SU-DHL-6 (cell line): ENCODE results near the gene NHS.

Source experiments
- H2AFZ ChIP-seq: fragments of 200-600 bp; sonication (generic); 2 replicates; pipeline ENCODE4 v1.6.1; 2014; ENCODE audit warnings: low read depth, mild to moderate bottlenecking, moderate library complexity, mixed read lengths, antibody characterized with exemption, low read length; ENCODE audit not compliant: severe bottlenecking
- H3F3A ChIP-seq: fragments of 200-600 bp; shearing (Covaris generic); 2 replicates; pipeline ENCODE4 v1.6.0; 2016; ENCODE audit warnings: antibody characterized with exemption, mild to moderate bottlenecking; ENCODE audit not compliant: insufficient read depth
- H3K27ac ChIP-seq: fragments of 200-600 bp; sonication (generic); 2 replicates; pipeline ENCODE4 v1.5.1; 2016; ENCODE audit warnings: low read depth, mild to moderate bottlenecking, low read length, moderate library complexity, mixed read lengths
- H3K27me3 ChIP-seq: fragments of 200-600 bp; sonication (generic), shearing (Covaris generic); 2 replicates; pipeline ENCODE4 v1.6.0; 2014; ENCODE audit warnings: mild to moderate bottlenecking, low read length
- H3K36me3 ChIP-seq: fragments of 200-600 bp; sonication (generic); 2 replicates; pipeline ENCODE4 v1.6.1; 2014; ENCODE audit warnings: mild to moderate bottlenecking, low read length, mixed read lengths
- H3K4me2 ChIP-seq: fragments of 300-600, 200-600 bp; shearing (Covaris generic), sonication (generic); 2 replicates; pipeline ENCODE4 v1.6.0; 2014; ENCODE audit warnings: low read length, low read depth, mild to moderate bottlenecking; ENCODE audit not compliant: poor library complexity, severe bottlenecking
- H3K4me3 ChIP-seq: fragments of 200-600 bp; sonication (generic); 2 replicates; pipeline ENCODE4 v1.5.1; 2014; ENCODE audit warnings: antibody characterized with exemption, low read length, mild to moderate bottlenecking, mixed read lengths; ENCODE audit not compliant: insufficient read depth, poor library complexity, severe bottlenecking
- H3K79me2 ChIP-seq: fragments of 200-600 bp; sonication (generic); 2 replicates; pipeline ENCODE4 v1.6.1; 2014; ENCODE audit warnings: mild to moderate bottlenecking, low read length, moderate library complexity; ENCODE audit not compliant: insufficient read depth
- H3K9ac ChIP-seq: fragments of 200-600 bp; sonication (generic); 2 replicates; pipeline ENCODE4 v1.7.0; 2014; ENCODE audit warnings: mild to moderate bottlenecking, low read length
- H3K9me2 ChIP-seq: fragments of 200-600 bp; sonication (generic); replicated peaks from 2 replicates; pipeline ENCODE4 v1.6.1; 2014; ENCODE audit warnings: low read length; ENCODE audit not compliant: insufficient read depth
- H3K9me3 ChIP-seq: fragments of 200-600 bp; sonication (generic); 2 replicates; pipeline ENCODE4 v1.6.1; 2014; ENCODE audit warnings: low read length, mixed read lengths; ENCODE audit not compliant: insufficient read depth
- H4K20me1 ChIP-seq: fragments of 200-600 bp; sonication (generic); 2 replicates; pipeline ENCODE4 v1.6.1; 2014; ENCODE audit warnings: low read depth, mild to moderate bottlenecking, antibody characterized with exemption, low read length, moderate library complexity, mixed read lengths
- EZH2phosphoT487 ChIP-seq: fragments of 200-600 bp; sonication (generic), shearing (Covaris generic); conservative IDR thresholded peaks from 2 replicates; pipeline ENCODE4 v1.6.1; 2018; ENCODE audit warnings: mild to moderate bottlenecking, antibody characterized with exemption, low read length, moderate library complexity, mixed read lengths
- TF ChIP-seq, protein P1 (sequence below): fragments of 200-600 bp; sonication (generic); IDR thresholded peaks from one replicate; pipeline ENCODE4 v1.5.1; 2017; ENCODE audit warnings: antibody characterized with exemption, mild to moderate bottlenecking, low read length, moderate library complexity; ENCODE audit not compliant: insufficient read depth, poor library complexity, severe bottlenecking

NHS gene

GRCh38 chrX:17603196-17603595 is 228.2 kb downstream of the NHS start:
- H3K4me3 ChIP-seq: no peak overlapping the region
- no peaks in the 10 kb centered on the region for H3K9me3 ChIP-seq
- H3K9ac ChIP-seq: no peak overlapping the region
- H3K79me2 ChIP-seq: no peaks in the 10 kb centered on the region
- H2AFZ ChIP-seq: no peak overlapping the region
- no peaks in the 10 kb centered on the region for H3F3A ChIP-seq
- H3K9me2 ChIP-seq: no peaks in the 10 kb centered on the region
- TF ChIP-seq, protein P1, sequence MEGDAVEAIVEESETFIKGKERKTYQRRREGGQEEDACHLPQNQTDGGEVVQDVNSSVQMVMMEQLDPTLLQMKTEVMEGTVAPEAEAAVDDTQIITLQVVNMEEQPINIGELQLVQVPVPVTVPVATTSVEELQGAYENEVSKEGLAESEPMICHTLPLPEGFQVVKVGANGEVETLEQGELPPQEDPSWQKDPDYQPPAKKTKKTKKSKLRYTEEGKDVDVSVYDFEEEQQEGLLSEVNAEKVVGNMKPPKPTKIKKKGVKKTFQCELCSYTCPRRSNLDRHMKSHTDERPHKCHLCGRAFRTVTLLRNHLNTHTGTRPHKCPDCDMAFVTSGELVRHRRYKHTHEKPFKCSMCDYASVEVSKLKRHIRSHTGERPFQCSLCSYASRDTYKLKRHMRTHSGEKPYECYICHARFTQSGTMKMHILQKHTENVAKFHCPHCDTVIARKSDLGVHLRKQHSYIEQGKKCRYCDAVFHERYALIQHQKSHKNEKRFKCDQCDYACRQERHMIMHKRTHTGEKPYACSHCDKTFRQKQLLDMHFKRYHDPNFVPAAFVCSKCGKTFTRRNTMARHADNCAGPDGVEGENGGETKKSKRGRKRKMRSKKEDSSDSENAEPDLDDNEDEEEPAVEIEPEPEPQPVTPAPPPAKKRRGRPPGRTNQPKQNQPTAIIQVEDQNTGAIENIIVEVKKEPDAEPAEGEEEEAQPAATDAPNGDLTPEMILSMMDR: no peak
- no peak for TF ChIP-seq EZH2phosphoT487
- H3K27me3 ChIP-seq: no peaks in the 10 kb centered on the region
- no peaks in the 10 kb centered on the region for H4K20me1 ChIP-seq
- H3K4me2 ChIP-seq: no peak overlapping the region
- H3K36me3 ChIP-seq: no peaks in the 10 kb centered on the region
- no peak overlapping the region for H3K27ac ChIP-seq

DNA sequence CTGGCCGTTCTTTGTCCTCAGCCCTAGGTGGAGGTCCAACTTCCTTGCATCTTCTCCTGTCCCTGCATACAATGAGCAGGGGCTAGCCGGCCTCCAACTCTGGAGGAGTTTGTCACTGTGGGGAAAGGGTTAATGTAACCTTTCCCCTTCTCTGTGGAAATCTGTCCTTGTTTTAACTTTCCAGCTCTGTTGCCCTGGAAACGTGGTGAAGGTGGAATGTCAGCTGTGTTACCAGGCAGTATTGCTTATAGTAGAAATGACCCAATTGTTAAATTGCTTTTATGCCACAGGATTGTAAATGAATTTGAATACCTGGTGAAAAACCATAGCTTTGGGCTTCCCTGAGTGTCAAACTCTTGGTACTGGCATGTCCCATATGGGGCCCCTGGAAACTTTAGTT is 230.7 kb downstream of the NHS start:
- TF ChIP-seq, protein P1: no peak
- no peak for TF ChIP-seq EZH2phosphoT487
- no peak overlapping the region for H3K4me2 ChIP-seq
- H3K27me3 ChIP-seq: no peaks in the 10 kb centered on the region
- no peaks in the 10 kb centered on the region for H3K9me2 ChIP-seq
- no peaks in the 10 kb centered on the region for H3K9me3 ChIP-seq
- H3K79me2 ChIP-seq: no peaks in the 10 kb centered on the region
- no peak overlapping the region for H3K27ac ChIP-seq
- H3K4me3 ChIP-seq: no peak overlapping the region
- H2AFZ ChIP-seq: no peak overlapping the region
- no peaks in the 10 kb centered on the region for H4K20me1 ChIP-seq
- H3F3A ChIP-seq: no peaks in the 10 kb centered on the region
- H3K9ac ChIP-seq: no peak overlapping the region
- no peaks in the 10 kb centered on the region for H3K36me3 ChIP-seq

- H3K9me3 ChIP-seq: no peaks in the 10 kb centered on the region
- H2AFZ ChIP-seq: no peak overlapping the region
- TF ChIP-seq, protein P1: no peak
- no peak for TF ChIP-seq EZH2phosphoT487
- no peak overlapping the region for H3K4me3 ChIP-seq
- H3K9me2 ChIP-seq: no peaks in the 10 kb centered on the region
- H3K27ac ChIP-seq: no peak overlapping the region
- H3F3A ChIP-seq: no peaks in the 10 kb centered on the region
- H3K27me3 ChIP-seq: no peaks in the 10 kb centered on the region
- no peaks in the 10 kb centered on the region for H3K79me2 ChIP-seq
- no peaks in the 10 kb centered on the region for H3K36me3 ChIP-seq
- H4K20me1 ChIP-seq: no peaks in the 10 kb centered on the region
- no peak overlapping the region for H3K4me2 ChIP-seq
- no peak overlapping the region for H3K9ac ChIP-seq
Observed at GRCh38 chrX:17606231-17606630, 231.2 kb downstream of the NHS start.

- no peaks in the 10 kb centered on the region for H3K79me2 ChIP-seq
- no peaks in the 10 kb centered on the region for H4K20me1 ChIP-seq
- H3K4me2 ChIP-seq: no peak overlapping the region
- TF ChIP-seq, protein P1: no peak
- TF ChIP-seq EZH2phosphoT487: no peak
- no peaks in the 10 kb centered on the region for H3K36me3 ChIP-seq
- H3F3A ChIP-seq: no peaks in the 10 kb centered on the region
- H3K27me3 ChIP-seq: no peaks in the 10 kb centered on the region
- no peaks in the 10 kb centered on the region for H3K9me2 ChIP-seq
- no peak overlapping the region for H3K9ac ChIP-seq
- H3K4me3 ChIP-seq: no peak overlapping the region
- H3K9me3 ChIP-seq: no peaks in the 10 kb centered on the region
- no peak overlapping the region for H3K27ac ChIP-seq
- no peak overlapping the region for H2AFZ ChIP-seq
Observed at GRCh38 chrX:17608888-17609287, 233.9 kb downstream of the NHS start.
